IPS DF 6.9 (cell line): ENCODE results near the gene DNAL1.
"Not testable (repeated sequence)": the region's sequence is repeated elsewhere in the genome, so short reads cannot be mapped to it uniquely, and the experiment has no call there.

ENCODE experiments used
- DNase-seq: peaks from one replicate; pipeline ENCODE4 v3.0.0-alpha.2; 2013; ENCODE audit warnings: low read depth, low spot score
- H3K27ac ChIP-seq: one replicate; pipeline ENCODE4 v1.5.1; 2013; ENCODE audit warnings: low read length, control low read depth
- H3K27me3 ChIP-seq: 2 replicates; pipeline ENCODE4 v1.6.1; 2013; ENCODE audit warnings: mild to moderate bottlenecking, low read length; ENCODE audit not compliant: control insufficient read depth, insufficient read depth
- H3K36me3 ChIP-seq: 2 replicates; pipeline ENCODE4 v1.6.1; 2013; ENCODE audit warnings: low read length; ENCODE audit not compliant: control insufficient read depth, insufficient read depth
- H3K4me1 ChIP-seq: 2 replicates; pipeline ENCODE4 v1.6.1; 2013; ENCODE audit warnings: low read length; ENCODE audit not compliant: control insufficient read depth, insufficient read depth
- H3K4me3 ChIP-seq: 2 replicates; pipeline ENCODE4 v1.5.1; 2013; ENCODE audit warnings: mild to moderate bottlenecking, low read length
- H3K9me3 ChIP-seq: 2 replicates; pipeline ENCODE4 v1.6.1; 2013; ENCODE audit warnings: low read length, inconsistent platforms; ENCODE audit not compliant: control insufficient read depth, insufficient read depth
- WGBS: extraction: QIAGEN DNeasy Blood & Tissue Kit; methylation state at CpG from one replicate; pipeline ENCODE4 v1.1.7; 2013; ENCODE audit warnings: mixed read lengths, missing lambda C conversion rate; ENCODE audit not compliant: insufficient read length, insufficient coverage; 5-methylcytosine and 5-hydroxymethylcytosine counted together

The DNAL1 gene

DNA sequence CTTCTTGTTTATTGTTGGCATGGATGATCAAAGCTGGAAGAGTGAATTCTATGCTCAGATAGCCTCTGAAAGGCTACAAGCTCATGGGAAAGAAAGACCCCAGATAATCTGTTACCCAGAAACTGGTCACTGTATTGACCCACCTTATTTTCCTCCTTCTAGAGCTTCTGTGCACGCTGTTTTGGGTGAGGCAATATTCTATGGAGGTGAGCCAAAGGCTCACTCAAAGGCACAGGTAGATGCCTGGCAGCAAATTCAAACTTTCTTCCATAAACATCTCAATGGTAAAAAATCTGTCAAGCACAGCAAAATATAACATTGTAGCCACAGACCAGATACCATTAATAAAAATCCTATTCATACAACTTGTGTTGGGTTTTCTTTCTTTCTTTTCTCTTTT lies 25.3 kb upstream of the DNAL1 start:
- H3K36me3 ChIP-seq = no peaks in the 10 kb centered on the region
- no peak overlapping the region for H3K27ac ChIP-seq
- no peak overlapping the region for H3K4me3 ChIP-seq
- no peak for DNase-seq
- H3K27me3 ChIP-seq = no peaks in the 10 kb centered on the region
- H3K4me1 ChIP-seq = no peaks in the 10 kb centered on the region
- WGBS = no CpG with 5 or more reads among the region's 1 CpG
- no peaks in the 10 kb centered on the region for H3K9me3 ChIP-seq

DNA sequence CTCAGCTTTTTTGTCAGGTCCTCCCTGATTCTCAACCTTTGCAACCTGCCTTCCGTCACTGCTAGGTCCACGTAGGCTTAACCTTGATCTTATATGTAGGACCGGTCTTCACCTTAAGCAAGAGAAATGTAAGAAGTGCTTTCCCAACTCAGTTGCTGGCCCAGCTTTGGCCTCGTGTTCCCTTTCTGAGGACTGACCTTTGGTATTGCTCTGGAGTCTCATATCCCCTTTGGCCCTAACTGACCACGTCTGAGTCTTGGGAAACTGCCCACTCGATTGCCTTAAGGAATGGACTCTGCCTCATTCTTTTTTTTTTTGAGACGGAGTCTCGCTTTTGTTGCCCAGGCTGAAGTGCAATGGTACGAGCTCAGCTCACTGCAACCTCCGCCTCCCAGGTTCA lies 24.5 kb upstream of the DNAL1 start:
- no peaks in the 10 kb centered on the region for H3K36me3 ChIP-seq
- no peaks in the 10 kb centered on the region for H3K4me1 ChIP-seq
- no peaks in the 10 kb centered on the region for H3K9me3 ChIP-seq
- DNase-seq = no peak
- no CpG with 5 or more reads among the region's 10 CpGs for WGBS
- H3K27me3 ChIP-seq = no peaks in the 10 kb centered on the region
- no peak overlapping the region for H3K27ac ChIP-seq
- no peak overlapping the region for H3K4me3 ChIP-seq

DNA sequence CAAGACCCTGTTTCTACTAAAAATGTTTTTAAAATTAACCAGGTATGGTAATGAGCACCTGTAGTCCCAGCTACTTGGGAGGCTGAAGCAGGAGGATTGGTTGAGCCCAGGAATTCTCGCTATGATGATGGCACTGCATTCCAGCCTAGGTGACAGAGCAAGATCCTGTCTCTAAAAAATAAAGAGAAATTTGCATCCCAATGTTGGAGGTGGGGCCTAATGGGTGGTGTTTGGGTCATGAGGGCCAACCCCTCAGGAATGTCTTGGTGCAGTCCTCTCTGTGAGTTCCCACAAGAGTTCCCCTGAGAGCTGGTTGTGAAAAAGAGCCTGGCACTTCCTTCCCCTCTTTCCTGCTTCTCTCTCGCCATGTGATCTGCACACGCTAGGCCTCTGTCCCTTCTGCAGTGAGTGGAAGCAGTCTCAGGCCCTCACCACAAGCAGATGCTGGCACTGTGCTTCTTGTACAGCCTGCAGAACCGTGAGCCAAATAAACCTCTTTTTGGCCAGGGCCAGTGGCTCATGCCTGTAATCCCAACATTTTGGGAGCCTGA lies 21.2 kb upstream of the DNAL1 start:
- Histone ChIP-seq H3K9me3 (no peaks in the 10 kb centered on the region), H3K4me1 (no peaks in the 10 kb centered on the region), H3K36me3 (no peaks in the 10 kb centered on the region), H3K4me3 (no peak overlapping the region), H3K27ac (no peak overlapping the region), H3K27me3 (no peaks in the 10 kb centered on the region)
- no CpG with 5 or more reads among the region's 4 CpGs for WGBS
- no peak for DNase-seq

DNA sequence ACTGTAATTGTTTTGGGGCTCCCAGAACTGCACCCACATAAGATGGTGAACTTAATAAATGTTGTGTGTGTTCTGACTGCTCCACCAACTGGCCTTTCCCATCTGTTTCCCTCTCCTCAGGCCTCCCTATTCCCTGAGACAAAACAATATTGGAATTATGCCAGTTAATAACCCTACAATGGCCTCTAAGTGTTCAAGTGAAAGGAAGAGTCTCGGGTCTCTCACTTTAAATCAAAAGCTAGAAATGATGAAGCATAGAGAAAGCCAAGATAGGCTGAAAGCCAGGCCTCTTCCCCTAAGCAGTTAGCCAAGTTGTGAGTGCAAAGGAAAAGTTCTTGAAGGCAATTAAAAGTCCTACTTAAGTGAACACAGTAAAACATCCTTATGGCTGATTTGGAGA lies 19.1 kb upstream of the DNAL1 start:
- Histone ChIP-seq H3K4me1 (no peaks in the 10 kb centered on the region), H3K9me3 (no peaks in the 10 kb centered on the region), H3K27ac (no peak overlapping the region), H3K36me3 (no peaks in the 10 kb centered on the region), H3K4me3 (no peak overlapping the region), H3K27me3 (no peaks in the 10 kb centered on the region)
- no peak for DNase-seq
- WGBS = no CpG with 5 or more reads among the region's 1 CpG

DNA sequence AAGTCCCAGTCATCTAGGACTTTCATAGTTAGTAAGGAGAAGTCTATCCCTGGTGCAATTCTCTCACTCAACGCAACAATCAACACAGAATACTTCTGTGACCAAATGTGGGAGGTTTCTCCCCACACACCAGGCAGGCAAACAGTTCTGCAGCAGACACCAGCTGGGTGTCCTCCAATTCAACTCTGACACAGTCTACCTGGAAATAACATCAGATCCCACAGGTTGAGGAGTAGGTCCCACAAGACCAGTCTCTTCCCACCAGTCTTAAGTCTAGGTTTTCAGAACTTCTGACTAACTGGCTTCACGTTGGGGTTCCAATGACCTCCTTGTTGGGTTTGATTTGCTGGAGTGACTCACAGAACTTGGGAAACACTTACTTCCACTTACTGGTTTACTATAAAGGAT lies 17.6 kb upstream of the DNAL1 start:
- H3K9me3 ChIP-seq = no peaks in the 10 kb centered on the region
- DNase-seq = no peak
- no peak overlapping the region for H3K4me3 ChIP-seq
- H3K27me3 ChIP-seq = no peaks in the 10 kb centered on the region
- no peaks in the 10 kb centered on the region for H3K4me1 ChIP-seq
- H3K36me3 ChIP-seq = no peaks in the 10 kb centered on the region
- no CpG with 5 or more reads among the region's 2 CpGs for WGBS
- H3K27ac ChIP-seq = no peak overlapping the region

DNA sequence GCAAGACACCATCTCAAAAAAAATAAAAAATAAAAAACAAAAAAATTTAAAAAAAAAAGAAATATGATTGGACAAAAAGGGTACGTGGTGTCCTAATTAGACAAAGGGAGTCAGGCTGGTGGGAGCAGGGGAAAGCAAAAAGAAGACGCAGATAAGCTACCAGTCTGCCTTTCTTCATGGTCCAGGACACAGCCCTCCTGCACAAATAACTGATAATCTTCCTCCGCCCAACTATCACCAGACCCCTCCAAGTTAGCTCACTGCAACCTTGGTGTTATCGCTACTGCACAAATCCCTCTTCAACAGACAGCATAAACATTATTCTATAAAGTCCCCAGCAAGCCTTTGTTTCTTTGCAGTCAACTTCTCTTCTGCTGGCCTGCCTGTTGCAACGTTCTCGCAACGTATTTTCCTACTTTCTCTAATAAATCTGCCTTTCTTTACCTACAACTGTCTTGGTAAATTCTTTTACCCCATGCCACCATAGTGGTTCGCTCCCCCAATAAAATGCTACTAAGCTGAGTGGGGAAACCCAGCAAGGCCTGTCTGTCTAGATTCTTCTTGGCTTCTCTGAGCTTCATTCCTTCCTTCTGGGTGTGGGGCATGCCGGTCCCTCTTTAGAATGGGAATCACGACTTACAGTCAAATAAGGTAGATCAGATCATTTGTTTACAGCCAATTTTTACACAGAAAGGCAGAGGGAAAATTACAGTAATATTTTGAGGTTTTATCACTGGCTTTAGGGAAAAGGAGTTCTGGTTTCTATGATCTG lies 14.6 kb upstream of the DNAL1 start:
- no peaks in the 10 kb centered on the region; the same call in 1 of the 2 replicates for H3K4me1 ChIP-seq
- no peaks in the 10 kb centered on the region for H3K36me3 ChIP-seq
- no CpG with 5 or more reads among the region's 10 CpGs for WGBS

DNA sequence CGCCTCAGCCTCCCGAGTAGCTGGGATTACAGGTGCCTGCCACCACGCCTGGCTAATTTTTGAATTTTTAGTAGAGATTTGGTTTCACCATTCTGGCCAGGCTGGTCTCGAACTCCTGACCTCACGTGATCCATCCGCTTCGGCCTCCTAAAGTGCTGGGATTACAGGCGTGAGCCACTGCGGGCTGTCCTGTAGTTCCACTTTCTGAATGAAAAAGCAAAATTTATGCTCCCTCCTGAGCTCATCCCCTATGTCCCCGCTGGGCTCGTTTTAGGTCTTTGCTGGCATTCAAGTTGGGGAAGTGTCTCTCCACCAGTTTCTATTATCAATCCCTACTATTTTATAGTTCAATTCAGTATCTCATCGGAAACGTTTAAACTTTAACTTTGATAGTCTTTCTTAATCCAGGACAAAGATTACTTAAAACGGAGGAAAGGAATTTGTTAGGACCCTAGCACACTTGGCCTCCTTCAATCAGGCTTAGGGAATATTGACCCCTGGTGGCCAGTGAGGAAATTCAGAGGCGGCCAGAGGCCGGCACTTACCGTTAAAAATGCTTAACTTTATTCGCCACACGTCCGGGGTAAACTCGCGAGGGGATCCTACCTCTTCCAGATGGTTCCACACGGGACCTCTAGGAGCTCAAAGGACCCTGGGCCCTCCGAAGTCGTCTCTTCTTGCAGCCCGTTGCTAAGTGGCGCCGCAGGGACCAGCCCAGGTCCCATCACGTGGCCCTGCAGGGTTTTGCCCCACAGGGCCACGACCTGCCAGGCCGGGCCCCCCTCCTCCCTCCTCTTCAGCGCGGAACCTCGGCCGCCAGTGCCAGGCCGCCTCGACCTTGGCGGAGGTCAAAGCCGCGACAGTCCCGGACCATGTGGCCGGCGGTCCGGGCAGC lies 11.4 kb upstream of the DNAL1 start:
- no peaks in the 10 kb centered on the region for H3K27me3 ChIP-seq
- H3K27ac ChIP-seq = no peak overlapping the region
- no peaks in the 10 kb centered on the region; the same call in 1 of the 2 replicates for H3K4me1 ChIP-seq
- no CpG with 5 or more reads among the region's 44 CpGs for WGBS
- no peaks in the 10 kb centered on the region for H3K36me3 ChIP-seq
- H3K9me3 ChIP-seq = no peaks in the 10 kb centered on the region
- H3K4me3 ChIP-seq = peak overlapping the region; percentile 30; the same call in 1 of the 2 replicates
- no peak for DNase-seq

More for the DNA sequence above, 14.6 kb upstream of the DNAL1 start:
- Histone ChIP-seq H3K27ac (no peak overlapping the region), H3K4me3 (no peak overlapping the region), H3K9me3 (no peaks in the 10 kb centered on the region), H3K27me3 (no peaks in the 10 kb centered on the region)
- DNase-seq = no peak

DNA sequence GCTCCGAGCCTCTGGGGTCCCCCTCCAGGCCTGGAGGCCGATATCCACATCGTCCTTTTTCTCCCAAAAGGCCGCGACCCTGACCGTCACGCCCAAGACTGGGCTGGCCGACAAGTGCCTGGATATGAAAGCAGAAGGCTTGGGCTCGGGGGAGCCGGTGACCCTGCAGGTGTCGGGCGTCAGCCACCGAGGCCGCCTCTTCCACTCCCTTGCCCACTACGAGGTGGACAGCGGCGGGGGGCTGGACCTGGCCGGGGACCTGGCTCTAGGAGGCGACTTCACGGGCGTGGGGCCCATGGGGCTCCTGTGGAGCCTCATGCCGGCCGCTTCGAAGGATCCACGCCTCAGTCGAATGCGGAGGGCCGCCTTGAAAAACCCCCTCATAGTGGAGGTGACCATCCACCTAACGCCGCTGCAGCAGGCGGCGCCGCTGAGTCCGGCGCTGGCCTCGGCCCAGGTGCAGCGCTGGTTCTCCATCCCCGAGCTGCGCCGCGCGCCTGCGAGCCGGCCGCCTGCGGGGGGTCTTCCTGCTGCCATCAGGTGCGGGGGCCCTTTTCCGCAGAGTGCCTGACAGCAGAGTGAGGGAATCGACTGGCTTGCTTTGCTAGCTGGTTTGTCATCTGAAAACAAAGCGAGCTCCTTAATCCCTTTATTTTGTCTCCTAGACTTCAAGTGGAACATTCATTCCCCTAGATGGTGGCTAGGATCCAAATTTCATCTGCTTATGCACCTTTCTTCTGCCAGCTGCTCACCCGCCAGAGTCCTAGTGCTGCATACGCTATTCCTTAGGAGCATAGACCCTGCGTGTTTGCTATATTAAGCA lies 10.6 kb upstream of the DNAL1 start:
- H3K27me3 ChIP-seq = no peaks in the 10 kb centered on the region
- no CpG with 5 or more reads among the region's 53 CpGs for WGBS
- peak; percentile 77 for DNase-seq
- peak overlapping the region; percentile 30; the same call in 1 of the 2 replicates for H3K4me3 ChIP-seq
- H3K36me3 ChIP-seq = no peaks in the 10 kb centered on the region
- no peak overlapping the region for H3K27ac ChIP-seq
- H3K4me1 ChIP-seq = no peaks in the 10 kb centered on the region; the same call in 1 of the 2 replicates
- no peaks in the 10 kb centered on the region for H3K9me3 ChIP-seq

DNA sequence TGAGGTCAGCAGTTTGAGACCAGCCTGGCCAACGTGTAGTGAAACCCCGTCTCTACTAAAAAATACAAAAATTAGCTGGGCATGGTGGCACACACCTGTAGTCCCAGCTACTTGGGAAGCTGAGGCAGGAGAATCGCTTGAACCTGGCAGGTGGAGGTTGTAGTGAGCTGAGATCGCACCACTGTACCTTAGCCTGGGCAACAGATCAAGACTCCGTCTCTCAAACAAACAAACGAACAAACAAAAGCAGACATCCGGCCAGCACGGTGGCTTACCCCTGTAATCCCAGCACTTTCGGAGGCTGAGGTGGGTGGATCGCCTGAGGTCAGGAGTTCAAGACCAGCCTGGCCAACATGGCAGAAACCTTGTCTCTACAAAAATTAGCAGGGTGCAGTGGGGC lies 8.4 kb upstream of the DNAL1 start:
- DNase-seq, H3K4me1 ChIP-seq, H3K36me3 ChIP-seq, H3K27ac ChIP-seq, H3K9me3 ChIP-seq, H3K4me3 ChIP-seq, H3K27me3 ChIP-seq: not testable (repeated sequence)
- WGBS = no CpG with 5 or more reads among the region's 10 CpGs

DNA sequence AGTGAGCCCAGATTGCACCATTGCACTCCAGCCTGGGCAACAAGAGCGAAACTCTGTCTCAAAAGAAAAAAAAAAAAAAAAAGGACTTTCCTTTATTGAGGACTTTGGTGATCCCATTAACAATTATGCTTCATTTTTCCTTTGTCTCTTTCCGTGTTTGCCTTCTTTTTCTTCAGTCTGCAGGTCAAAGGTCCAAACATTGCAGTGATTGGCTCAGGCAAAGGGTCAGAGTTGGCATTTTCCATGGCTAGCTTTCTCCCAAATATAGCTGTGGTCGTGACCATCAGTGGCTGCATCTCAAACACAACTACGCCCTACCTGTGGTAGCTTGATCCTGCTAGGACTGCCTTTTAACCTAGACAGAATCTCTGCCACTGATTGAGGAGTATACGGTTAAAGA lies 7.0 kb upstream of the DNAL1 start:
- no peaks in the 10 kb centered on the region for H3K27me3 ChIP-seq
- H3K4me3 ChIP-seq = no peak overlapping the region
- no peak overlapping the region for H3K27ac ChIP-seq
- H3K36me3 ChIP-seq = no peaks in the 10 kb centered on the region
- H3K9me3 ChIP-seq = no peaks in the 10 kb centered on the region
- no peak for DNase-seq
- WGBS = no CpG with 5 or more reads among the region's 5 CpGs
- H3K4me1 ChIP-seq = no peaks in the 10 kb centered on the region; the same call in 1 of the 2 replicates
